GM21723 (cell line): ENCODE results near the gene GPR6.

Experiments used
- ATAC-seq: cut with Tn5 transposase; IDR thresholded peaks from one replicate; pipeline ENCODE4 v1.9.1; 2021; ENCODE audit warnings: mild to moderate bottlenecking, moderate library complexity; ENCODE audit not compliant: unreplicated experiment

Gene GPR6

DNA sequence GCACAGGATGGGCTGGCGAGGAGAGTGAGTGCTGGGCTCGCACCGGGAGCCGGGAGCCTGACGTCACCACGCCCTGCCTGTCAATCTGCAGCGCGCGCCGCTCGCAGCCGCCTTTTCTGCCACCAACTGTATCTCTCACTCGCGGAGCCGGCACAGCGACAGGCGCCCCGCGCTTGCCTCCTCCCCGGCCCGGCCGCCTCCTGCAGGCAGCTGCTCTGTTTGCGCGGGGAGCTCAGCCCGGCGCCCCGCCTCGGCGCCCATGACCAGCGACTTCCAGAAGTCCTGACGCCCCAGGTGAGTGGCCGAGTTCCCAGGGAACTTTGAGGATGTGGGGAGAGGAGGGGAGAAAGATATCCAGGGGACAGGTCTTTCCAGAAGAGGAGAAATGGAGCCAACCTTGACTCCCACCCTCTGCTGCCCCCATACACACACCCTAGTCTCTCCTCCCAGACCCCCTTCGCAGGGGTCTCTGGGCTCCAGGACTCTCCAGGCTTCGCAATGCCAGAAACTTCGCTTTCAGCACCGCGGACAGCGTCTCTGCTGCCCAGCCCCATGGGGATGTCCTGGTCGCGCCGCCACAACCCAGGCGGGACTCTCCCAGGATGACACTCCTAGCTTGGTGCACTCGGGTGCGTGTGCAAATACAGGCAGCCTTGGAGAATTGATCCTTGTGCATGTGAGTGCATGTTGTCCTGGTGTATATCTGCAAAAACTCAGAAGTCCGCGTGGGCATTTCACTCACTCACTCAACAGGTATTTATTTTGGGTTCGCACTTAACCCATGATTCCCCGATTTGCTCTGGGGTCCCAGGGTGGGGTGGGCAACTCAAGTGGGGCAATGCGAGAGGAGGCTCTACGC is at the start of gene GPR6:
Gene GPR6, plus strand, starts transcription at position 138 of the 859 bp plus-strand sequence. CDS start 802 bp downstream, outside the sequence.
- no peak for ATAC-seq

GRCh38 chr6:109934293-109934692 is 43.8 kb upstream of the GPR6 start:
- no peak for ATAC-seq

GRCh38 chr6:109939654-109940053 is 38.5 kb upstream of the GPR6 start:
- no peak for ATAC-seq

- no peak for ATAC-seq
Observed at GRCh38 chr6:109944448-109944847, 33.7 kb upstream of the GPR6 start.

GRCh38 chr6:109945091-109945490 is 33.0 kb upstream of the GPR6 start:
- no peak for ATAC-seq

DNA sequence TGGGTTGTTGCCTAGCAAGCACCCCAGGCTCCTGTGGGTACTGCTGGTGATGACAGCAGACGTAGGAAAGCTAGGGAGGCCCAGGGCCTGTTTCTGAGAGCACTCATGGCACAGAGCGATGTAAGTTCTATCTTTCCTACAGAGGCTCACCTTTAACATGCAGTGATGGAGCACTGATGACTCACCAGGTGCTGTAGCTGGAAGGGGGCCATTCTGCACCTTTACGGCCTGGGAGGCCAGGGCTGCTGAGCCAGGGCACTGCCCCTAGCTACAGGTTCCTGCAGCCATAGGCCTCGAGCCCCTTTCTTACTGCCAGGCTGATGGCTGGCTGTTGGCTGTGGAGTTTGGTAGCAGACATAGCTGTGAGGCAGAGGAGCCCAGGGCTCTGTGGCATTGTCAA is 31.1 kb upstream of the GPR6 start:
- no peak for ATAC-seq

DNA sequence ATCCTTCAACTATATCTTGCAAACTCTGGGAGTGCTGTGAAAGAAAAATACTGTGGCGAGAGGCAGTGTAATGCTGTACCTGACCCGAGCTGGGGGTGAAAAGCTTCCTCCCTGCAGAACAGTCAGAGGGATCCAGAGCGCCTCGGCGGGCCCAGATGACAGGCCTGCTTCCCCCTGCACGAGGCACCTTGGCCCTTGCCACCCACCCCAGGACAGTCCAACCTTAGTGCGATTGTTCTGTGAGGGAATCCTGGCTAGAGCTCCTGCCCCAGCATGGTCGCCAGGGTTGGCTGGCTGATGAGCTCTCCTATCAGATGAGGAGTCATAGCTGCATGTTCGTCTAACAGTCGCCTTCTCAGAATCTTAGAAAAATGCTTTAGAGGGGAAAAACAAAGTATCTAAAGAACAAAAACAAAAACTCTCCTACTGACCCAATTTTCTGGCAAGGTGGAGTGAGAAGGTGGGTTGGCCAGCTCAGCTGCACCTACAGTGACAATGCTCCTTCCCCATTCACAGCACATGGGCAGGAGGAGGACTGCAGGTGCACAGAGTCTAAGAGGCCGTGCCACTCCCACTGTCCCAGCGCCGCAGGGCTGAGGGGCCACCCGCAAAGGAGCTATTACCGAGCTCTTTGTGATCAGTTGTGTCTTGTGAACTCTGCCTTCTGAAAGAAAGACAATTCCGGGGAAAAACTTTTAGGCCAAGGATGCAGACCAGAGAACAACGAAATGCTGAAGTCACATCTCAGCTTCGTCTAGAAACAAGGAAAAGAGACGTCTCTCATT is 28.6 kb upstream of the GPR6 start:
- no peak for ATAC-seq

GRCh38 chr6:109955491-109955890 is 22.6 kb upstream of the GPR6 start:
- ATAC-seq = no peak

DNA sequence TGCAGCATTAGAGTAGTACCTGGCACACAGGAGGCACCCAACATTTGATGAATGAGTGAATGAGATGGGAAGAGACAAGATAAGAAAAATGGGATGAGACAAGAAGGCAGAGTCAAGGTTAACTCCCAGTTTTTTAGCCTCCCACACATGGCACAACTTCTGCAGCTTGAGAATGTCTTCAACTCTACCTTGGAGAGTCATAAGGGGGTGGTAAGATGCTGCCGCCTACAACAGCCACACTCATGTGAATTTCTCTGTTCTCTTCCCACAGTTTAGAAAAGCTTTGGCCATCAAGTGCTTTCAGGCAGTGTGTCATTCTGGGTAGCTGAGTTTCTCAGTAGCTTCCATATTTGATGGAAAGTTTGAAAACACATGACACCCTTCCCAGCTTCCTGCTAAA is 19.5 kb upstream of the GPR6 start:
- ATAC-seq = no peak

DNA sequence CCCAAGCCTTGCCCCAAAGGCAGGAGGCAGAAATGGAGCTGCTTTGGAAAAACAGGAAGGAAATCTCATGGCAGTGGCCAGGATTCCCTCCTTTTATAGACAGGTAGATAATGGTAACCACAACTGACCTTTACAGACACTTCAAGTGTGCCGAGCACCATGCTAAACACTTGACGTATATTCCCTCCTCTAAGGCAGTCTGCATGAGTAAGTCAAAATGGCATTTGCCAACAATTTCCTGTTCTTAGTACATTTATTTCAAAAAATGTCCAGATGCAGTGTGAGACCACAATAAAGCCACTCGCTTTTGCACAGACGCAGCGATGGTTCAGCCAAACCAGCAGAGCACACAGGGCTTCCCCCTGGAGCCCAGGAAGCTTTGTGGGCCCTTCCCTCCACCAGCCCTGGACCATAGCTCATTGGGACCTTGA is 16.5 kb upstream of the GPR6 start:
- no peak for ATAC-seq

- ATAC-seq = no peak
Observed at GRCh38 chr6:109962271-109962670, 15.8 kb upstream of the GPR6 start.

DNA sequence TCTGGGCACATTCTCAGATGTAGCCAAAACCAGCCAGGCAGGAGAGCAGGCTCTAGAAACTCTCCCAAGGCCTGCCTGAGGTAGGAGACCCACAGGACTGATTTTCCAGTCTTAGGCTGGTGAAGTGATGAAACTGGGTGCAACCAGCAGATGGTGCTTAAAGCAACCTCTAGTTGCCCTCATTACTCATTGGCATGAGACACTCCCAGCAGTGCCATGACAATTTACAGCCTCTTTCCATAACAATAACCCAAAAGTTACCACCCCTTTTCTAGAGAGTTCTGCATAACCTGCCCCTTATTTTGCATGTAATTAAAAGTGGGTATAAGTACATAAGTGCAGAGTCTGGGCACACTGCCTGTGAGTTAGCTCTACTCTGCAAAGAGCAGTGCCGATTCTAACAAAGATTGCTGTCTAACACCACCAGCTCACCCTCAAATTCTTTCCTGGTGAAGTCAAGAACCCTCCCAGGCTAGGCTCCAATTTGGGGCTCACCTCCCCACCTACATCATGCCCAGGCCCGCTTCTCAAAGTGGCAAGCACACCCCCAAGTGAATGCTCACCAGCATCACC is 14.4 kb upstream of the GPR6 start:
- no peak for ATAC-seq

- ATAC-seq = no peak
Observed at GRCh38 chr6:109964949-109965348, 13.2 kb upstream of the GPR6 start.

- no peak for ATAC-seq
Observed at GRCh38 chr6:109966299-109966698, 11.8 kb upstream of the GPR6 start.

GRCh38 chr6:109977791-109978173 is 329 bp upstream of the GPR6 start:
- ATAC-seq = no peak

GRCh38 chr6:109979033-109979921 is 1.2 kb downstream of the GPR6 start:
- no peak for ATAC-seq

DNA sequence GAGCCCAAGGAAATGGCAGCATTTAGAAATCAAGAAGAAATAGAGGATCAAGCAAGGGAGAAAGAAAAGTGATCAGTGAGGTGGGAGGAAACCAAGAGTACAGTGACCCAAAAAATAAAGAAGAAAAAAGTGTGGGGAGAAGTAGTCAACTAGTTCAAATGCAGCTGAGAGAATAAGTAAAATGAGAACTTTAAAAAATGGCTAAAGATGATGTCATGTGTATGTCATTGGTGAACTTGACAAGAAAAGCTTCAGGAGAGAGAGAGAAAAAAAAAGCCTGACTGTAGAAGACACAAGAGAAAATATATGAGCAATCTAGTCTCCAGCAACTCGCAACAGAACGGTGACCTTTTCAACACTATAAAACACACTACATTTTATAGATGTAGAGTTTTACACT is 6.3 kb downstream of the GPR6 start:
- no peak for ATAC-seq

GRCh38 chr6:109987196-109987595 is 9.1 kb downstream of the GPR6 start:
- ATAC-seq = no peak

- no peak for ATAC-seq
Observed at GRCh38 chr6:109991201-109992101, 13.3 kb downstream of the GPR6 start.
